Activated CD8-positive, alpha-beta memory T cell treated with anti-CD3 and anti-CD28 coated beads, Interleukin-2, amount 50 U/mL, for 48 hours (primary cell): Measurements from ENCODE around the gene BEAN1.

Source experiments
- DNase-seq: peaks from one replicate; pipeline ENCODE4 v3.0.0-alpha.2; 2020

BEAN1 gene

DNA sequence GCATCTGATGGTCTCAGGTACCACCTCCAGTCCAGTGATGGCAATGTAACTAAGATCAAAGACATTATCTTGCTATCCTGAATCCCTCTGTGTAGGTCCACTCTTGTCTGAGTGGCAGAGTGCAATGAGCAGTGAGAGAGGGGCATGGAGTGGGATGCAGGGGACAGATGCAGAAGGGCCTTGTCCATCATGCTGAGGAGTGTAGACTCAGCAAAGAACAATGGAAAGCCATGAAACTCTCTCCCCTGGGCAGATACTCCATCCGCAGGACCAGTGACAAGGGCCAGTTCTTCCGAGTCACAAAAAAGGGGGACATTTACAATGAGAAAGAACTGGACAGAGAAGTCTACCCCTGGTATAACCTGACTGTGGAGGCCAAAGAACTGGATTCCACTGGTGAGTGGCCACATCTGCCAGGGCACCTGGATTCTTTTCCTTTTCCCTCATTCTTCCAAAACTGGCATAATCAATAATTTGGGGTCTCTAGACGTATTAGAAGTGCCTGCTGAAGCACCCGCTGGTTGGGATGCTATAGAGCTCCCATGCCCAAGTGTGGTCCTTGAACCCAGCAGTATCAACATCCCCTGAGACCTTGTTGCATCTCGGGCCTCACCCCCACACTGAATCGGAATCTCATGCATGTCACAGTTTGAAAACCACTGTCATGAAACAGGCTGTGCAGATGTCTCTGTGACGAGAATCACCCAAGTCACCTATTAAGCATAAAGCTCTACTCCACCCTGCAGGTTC, 31.1 kb upstream of the BEAN1 start:
- peak; percentile 25 for DNase-seq

DNA sequence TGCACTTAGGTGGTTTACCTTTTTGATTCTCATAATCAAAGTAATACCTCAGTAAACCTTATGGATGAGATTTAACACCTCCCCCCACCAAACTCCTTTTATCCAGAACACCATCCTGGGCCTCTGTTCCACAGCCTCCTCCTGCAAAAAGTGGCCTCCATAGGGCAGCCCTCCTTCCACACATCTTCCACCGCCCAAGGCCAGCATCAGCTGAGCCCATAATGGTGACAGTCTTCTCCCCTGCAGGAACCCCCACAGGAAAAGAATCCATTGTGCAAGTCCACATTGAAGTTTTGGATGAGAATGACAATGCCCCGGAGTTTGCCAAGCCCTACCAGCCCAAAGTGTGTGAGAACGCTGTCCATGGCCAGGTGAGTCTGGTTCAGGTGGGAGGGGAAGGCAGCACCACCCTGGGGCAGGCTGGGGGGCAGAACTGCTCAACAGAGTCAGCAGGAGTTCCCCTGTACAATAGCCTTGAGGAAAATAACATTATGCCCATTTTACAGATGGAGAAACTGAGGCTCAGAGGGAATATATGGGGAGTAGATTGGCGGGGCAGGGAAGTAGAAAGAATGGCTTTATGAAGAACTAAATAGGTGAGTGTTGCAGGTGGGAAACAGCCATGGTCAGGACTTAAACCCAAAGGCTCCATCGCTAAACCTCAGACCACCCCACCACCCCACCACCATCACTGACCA, 29.2 kb upstream of the BEAN1 start:
- peak; percentile 25 for DNase-seq

DNA sequence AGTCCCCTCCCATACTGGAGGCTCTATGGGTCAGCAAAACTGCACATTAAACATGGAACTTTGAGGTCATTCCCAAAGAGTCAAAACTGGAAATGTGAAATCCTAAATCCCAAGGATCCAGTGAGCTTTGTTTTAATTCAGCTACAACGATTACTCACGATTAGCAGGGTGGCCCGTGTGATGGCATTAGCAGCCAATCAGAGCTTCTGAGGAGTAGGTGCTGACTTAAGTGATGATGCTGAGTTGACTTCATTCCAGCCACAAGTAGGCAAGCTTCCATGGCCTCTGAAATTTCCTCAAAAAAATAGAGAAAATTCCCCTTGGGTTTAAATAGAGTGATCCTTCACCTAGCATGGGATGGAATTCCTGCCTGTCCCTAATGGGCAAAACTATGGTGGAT, 28.1 kb upstream of the BEAN1 start:
- DNase-seq = no peak

DNA sequence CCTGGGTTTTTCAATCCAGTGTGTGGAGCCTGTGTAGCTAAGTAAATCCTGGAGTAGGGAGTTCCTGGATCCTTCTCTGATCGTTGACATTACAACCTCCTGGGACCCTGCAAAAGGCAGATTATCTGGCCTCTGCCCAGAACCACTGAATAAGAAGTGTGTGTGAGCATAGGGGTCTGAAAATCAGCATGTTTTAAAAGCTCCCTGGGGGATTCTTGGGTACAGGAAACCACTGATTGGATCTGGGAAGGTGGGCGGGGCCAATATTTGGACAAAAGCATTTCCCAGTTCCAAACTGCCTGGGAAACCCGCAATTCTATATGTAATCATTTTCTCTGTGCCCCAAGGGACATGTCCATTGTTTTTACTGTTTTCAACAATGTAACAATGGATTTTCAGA, 27.2 kb upstream of the BEAN1 start:
- DNase-seq = peak; percentile 8

DNA sequence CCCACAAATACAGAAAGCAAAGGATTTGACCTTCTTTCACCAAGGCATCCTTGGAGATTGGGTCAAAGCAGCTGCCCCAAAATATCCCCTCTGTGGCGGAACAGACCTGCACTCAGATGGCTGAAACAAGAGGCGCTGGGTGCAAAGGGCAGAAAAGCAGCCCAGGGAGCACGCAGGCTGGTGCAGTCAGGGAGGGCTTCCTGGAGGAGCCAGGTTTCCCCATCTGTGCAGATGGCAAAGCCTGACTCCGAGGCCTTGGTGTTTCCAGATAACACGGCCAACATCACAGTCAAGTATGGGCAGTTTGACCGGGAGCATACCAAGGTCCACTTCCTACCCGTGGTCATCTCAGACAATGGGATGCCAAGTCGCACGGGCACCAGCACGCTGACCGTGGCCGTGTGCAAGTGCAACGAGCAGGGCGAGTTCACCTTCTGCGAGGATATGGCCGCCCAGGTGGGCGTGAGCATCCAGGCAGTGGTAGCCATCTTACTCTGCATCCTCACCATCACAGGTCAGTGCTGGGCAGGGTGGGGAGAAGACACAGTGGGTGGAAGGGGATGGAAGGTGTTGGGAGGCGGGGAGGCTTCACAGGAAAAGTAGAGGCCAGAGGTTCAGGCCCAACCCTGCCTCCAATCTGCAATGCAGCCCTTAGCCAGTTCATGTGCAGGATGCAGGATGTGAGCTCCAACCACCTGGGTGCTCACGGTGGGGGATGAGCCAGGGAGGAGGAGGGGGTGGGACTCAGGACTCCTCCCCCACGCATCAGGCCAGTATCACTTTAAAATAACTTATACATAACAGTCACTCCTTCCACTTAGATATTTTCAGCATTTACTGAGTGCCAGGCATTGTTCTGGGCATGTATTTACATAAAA, 26.4 kb upstream of the BEAN1 start:
- DNase-seq = peak; percentile 40

DNA sequence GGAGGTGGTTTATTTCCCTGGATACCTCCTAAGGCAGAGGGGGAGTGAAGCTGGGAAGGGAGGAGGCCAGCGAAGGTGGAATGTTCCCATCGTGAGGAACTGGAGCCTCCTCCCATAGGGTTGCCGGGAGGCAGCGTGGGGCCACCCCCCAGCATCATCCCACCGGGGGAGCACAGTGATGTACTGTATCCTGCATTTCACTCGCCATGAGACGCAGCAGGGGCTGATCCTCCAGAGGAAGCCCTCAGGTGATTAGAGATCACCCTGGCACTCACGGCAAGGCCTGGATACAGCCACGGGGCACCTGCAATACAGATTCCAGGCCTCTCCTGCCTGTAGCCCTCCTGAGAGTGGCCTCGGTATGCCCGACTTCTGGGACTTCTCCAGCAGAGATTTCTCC, 25.5 kb upstream of the BEAN1 start:
- peak; percentile 36 for DNase-seq

DNA sequence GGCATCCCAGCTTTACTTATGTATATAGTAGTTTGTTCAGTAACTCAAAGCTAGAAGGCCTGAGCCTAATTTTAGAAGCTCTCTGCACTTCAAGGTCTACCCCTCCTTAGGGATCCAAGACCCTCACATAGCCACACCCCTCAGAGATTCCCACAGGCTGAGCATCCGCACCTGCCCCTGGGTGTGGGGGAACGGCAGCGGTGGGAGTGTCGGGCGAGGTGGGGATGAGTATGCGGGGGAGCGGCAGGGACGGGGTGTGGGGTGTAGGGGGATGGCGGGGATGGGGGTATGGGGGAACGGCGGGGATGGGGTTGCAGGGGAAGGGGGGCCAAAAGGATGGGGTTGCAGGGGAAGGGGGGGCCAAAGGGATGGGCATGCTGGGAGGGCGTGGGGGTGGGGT, 24.9 kb upstream of the BEAN1 start:
- peak; percentile 29 for DNase-seq

DNA sequence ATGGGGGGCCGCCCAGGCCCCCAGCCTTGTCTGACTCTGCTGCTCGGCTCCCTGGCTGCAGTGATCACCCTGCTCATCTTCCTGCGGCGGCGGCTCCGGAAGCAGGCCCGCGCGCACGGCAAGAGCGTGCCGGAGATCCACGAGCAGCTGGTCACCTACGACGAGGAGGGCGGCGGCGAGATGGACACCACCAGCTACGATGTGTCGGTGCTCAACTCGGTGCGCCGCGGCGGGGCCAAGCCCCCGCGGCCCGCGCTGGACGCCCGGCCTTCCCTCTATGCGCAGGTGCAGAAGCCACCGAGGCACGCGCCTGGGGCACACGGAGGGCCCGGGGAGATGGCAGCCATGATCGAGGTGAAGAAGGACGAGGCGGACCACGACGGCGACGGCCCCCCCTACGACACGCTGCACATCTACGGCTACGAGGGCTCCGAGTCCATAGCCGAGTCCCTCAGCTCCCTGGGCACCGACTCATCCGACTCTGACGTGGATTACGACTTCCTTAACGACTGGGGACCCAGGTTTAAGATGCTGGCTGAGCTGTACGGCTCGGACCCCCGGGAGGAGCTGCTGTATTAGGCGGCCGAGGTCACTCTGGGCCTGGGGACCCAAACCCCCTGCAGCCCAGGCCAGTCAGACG, 24.4 kb upstream of the BEAN1 start:
- peak; percentile 40 for DNase-seq

DNA sequence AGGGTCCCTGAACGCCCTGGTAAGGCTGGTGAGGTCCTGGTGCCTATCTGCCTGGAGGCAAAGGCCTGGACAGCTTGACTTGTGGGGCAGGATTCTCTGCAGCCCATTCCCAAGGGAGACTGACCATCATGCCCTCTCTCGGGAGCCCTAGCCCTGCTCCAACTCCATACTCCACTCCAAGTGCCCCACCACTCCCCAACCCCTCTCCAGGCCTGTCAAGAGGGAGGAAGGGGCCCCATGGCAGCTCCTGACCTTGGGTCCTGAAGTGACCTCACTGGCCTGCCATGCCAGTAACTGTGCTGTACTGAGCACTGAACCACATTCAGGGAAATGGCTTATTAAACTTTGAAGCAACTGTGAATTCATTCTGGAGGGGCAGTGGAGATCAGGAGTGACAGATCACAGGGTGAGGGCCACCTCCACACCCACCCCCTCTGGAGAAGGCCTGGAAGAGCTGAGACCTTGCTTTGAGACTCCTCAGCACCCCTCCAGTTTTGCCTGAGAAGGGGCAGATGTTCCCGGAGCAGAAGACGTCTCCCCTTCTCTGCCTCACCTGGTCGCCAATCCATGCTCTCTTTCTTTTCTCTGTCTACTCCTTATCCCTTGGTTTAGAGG, 23.5 kb upstream of the BEAN1 start:
- DNase-seq = peak; percentile 37

DNA sequence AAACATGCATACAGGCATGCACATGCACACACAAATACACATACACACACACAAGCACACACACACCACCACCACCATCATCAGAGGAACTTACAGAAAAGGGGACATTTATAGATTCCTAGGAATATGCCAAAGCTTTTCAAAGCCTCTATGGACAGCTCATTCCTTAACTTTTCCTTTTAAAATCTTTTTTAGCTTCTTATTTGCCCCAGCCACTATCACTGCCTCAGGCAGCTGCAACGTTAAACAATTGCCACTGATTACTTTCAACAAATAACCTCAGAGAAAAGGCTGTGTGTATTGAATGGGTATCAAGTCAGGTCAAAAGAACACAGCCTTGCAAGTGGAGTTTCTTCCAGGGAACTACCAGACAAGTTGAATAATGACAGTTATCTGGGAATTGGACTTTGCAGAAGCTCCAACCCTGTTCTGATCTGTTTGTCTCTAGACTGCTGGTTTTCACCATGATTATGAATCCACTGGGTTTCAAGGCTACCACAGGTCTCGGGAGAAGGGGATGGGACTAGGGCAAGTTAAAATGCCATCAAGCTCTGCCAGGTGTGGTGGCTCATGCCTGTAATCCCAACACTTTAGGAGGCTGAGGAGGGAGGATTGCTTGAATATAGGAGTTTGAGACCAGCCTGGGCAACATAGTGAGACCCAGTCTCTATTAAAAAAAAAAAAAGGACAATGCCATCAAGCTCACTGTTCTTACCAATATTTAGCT, 21.9 kb upstream of the BEAN1 start:
- DNase-seq = peak; percentile 39

DNA sequence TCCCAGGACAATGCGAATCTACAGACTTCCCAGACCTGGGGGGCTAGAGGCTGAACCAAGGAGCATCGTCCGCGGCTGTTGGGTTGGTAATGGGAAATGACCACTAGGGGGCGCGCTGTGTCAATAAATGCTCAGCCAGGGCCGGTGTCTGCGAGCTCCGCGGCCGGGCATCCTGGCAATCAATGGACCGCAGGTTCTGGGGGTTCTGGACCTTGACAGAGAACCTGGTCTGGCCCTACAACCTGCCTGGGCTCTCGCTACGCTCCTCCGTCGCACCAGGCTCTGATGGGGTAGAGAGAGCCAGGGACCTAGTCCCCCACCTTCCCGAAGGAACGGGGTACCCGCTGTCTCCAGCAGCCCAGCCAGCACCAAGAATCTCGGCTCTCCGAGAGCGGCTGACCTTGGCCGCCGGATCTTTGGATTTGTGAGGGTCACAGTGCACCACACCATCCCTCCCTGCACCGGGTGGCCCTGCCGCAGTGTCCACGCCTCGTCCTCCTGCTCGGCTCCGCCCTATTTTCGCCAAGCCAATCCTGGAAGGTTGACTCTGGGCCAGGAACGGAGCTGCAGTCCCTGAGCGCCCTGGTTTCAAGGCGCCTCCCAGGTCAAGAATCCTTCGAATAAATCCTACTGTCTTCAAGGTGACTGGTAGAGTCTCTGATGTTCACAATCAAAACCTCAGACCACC, 20.4 kb upstream of the BEAN1 start:
- DNase-seq = peak; percentile 98

DNA sequence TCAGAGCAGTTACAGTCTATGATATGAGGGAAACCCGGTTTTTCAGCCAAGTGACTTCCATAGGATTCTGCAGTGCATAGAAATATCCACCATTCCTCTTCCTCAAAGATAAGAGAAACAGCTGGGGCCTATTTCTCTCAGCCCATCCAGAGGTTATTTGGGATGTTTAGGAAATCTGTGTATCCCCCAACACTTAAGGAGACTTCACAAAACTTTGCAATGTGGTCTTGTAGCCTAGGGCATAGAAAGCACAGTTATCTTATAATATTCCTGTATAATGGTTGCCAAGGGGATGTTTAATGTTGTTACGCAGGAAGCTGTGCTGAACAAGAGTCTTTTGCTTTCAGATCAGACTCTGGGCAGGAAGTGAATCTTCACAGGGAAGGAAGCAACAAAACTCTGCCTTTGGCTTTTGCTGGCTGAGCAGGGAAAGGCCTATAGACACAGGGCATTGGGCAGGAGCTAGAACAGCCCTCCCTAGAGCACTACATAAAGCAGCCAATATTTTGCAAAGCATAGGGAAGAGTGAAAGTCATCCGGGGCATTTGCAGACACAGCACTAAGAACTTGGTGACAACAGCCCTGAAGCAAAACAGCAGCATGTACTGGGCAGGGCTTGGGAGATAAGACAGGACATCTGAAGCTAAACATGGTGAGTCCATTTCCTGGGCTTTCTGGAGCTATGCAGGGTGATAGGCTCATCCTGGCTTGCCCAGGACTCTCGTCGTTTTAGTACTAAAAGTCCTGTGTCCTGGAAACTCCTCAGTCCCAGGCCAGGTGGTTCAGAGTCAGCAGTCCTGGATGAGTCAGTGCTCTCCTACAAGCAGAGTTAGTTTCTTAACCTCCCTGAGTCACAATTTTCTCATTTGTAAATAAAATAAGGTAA, 18.7 kb upstream of the BEAN1 start:
- DNase-seq = peak; percentile 61

DNA sequence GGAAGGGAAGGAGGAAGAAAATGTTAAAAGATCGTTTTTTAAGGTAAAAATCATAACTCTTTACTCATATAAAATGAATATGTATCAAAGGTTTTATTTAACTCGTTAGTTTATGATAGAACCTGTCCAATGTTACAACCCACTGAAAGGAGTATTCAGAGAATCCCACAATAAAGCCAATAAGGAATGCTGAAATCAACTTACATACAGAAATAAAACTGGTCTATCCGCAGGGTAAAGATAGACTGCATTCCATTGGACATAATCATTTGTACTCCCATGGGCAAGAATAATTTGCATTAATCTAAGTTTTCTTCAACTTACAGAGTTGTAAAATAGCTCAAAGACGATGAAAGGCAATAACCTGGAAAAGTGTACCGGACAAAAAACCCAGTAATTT, 17.9 kb upstream of the BEAN1 start:
- DNase-seq = no peak

DNA sequence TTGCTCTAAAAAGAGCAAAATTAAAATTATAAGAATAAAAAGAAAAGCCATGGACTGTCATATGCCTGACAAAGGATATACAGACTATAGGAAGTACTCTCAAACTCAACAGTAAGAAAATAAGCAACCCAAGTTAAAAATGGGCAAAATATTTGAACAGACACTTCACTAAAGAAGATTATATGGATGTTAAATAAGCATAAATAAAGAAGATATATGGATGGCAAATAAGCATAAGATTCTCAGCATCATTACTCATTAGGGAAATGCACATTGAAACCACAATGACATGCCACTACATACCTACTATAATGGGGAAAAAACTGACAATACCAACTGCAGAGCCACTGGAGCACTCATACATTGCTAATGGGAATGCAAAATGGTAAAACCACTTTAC, 14.9 kb upstream of the BEAN1 start:
- no peak for DNase-seq

DNA sequence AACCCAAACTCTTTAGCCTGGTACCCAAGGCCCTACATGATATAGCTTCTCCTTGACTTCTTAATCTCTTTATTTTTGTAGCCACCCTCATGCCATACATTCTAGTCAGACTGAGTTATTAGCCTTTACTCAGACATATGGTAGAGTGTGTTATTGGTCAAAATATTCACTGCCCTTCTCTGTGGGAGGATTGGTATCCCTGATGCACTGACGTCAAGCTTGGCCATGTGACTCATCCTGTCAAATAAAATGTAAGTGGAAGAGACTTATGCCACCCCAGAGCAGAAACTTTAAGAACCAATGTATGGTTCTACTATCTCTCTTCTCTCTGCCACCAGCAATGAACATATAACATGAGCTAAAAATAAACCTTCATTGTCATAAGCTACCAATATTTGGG, 12.2 kb upstream of the BEAN1 start:
- no peak for DNase-seq

DNA sequence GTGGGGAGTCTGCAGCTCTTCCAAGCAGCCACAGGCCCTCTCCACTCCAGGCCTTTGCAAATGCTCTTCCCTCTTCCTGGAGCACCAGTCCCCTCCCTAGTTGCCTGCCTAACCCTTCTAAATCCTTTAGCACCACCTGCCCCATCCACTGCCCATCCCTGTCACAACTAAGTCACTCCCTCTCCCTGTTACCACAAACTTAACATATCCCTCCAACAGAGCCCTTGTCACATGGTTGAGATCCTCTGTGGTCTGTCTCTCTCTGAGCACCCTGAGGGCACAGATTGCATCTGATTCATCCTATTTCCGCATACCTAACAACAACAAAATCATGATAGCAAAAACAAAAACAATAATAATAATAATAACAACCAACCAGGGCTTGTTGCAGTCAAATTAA, 11.0 kb upstream of the BEAN1 start:
- peak; percentile 25 for DNase-seq

DNA sequence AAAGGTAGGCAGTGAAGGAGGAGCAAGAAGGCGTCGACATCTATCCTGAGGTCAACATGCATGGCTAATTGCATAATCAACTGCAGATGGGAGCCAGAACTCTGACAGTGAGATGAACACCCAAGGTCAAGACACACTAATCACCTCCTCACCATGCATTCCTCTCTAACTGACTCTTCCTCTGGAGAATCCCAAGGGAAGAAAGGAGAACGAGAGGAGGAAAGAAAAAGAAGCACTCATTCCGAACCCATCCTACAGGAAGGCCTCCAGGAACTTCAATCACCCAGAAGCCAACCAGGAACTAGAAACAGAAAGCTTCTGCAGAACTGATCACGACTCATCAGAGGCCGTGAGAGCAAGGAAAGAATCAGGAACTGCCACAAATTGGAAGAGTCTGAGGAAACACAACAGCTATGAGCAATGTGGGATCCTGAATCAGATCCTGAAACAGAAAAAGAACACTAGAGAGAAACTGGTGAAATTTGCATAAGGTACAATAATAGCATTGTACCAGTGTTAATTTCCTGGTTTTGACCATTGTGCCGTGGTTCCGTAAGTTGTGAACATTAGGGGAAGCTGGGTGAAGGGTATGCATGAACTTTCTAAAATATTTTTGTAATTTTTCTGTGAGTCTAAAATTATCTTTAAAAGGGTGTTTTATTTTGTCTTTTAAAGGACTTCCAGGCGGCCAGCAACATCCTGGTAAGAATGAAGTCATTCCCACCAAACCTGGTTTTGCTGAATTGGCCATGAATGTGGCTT, 10.0 kb upstream of the BEAN1 start:
- no peak for DNase-seq

DNA sequence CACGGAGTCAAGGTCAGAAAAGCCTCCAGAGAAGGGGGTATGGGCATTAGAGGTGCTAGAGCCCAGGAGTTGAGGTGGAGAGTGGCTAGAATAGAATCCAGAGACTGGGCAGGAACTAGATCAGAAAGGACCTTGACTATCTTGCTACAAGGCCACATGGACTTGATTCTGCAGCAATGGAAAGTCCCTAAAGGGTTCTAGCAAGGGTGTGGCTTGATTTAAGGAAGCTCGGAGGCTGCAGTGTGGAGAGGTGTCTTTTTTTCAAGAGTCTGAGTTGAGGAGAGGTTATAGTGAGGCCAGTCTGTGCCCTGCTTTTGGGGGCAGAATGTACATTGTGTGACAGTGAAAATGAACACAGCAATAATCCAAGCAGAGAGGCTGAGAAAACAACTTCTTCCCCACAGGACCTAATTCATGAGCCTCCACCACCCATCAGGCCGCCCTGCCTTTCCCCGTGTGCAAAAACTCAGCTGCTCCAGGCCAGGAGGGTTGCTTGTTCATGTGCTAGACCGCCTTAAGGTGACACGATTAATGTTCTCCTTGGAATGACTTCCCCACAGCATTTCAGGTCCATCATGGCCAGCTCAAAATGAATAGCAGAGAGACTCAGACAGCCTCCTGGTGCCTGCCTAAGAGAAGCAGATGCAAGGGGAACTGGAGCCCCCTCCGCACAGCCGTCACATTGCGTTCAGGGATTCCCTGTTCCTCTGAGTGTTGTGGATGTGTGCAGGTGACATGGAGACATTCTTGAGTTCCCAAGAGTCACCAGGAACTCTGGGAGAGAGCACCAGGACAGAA, 8.7 kb upstream of the BEAN1 start:
- DNase-seq = peak; percentile 25

DNA sequence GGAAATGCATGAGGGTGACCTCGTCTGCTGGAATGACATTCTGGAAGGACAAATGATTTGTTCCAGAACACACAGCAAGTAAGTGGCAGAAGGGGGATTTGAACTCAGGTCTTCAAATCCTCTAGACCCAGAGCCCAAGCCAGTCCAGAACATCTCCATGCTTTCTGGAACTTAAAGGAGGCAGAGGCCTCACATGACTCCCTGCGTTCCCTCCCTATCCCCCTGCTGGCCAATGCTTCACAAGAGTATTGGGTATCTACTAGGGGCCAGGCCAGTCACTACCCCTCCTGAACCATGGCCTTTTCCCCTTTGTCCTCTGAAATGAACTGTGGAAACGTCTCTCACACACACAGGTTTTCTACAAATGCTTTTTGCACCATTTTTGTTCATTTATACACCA, 7.6 kb upstream of the BEAN1 start:
- DNase-seq = peak; percentile 29
